Endometrial microvascular endothelial cells (primary cell): ENCODE data around the gene CDH4. TPM values are rescaled to one million over a fixed set of nuclear protein-coding genes. Genes with fewer than 3 reads are reported as not detected.

Source experiments
- in situ Hi-C: cut with HindIII; loops from 2 replicates; pipeline ENCODE4 v1.10.0; 2017; ENCODE audit warnings: low sequenced_read_pairs, low pct_unique_long_range_greater_than_20kb; ENCODE audit errors: inconsistent ontology term
- total RNA-seq: library from RNA; depleted of rRNA; stranded (reverse); fragments of >200 nt; gene quantifications from one replicate; pipeline ENCODE4 v1.2.3, GENCODE V29; 2015; ENCODE audit errors: inconsistent ontology term

The CDH4 gene
- total RNA-seq, 1 donor from 2014 or later, result 31.2 TPM

- in situ Hi-C loops, result no loop called here
Measured at GRCh38 chr20:61582196-61582923, 330.3 kb downstream of the CDH4 start.

GRCh38 chr20:61583356-61583755, 331.3 kb downstream of the CDH4 start:
- in situ Hi-C loops, result no loop called here

GRCh38 chr20:61584851-61585250, 332.8 kb downstream of the CDH4 start:
- in situ Hi-C loops, result no loop called here

GRCh38 chr20:61585764-61586163, 333.7 kb downstream of the CDH4 start:
- in situ Hi-C loops, result no loop called here

GRCh38 chr20:61587036-61587435, 335.0 kb downstream of the CDH4 start:
- in situ Hi-C loops, result no loop called here

- in situ Hi-C loops, result no loop called here
Measured at GRCh38 chr20:61587681-61588289, 335.7 kb downstream of the CDH4 start.

GRCh38 chr20:61588411-61589385, 336.6 kb downstream of the CDH4 start:
- in situ Hi-C loops, result no loop called here

- in situ Hi-C loops, result no loop called here
Measured at GRCh38 chr20:61590236-61590635, 338.2 kb downstream of the CDH4 start.

- in situ Hi-C loops, result no loop called here
Measured at GRCh38 chr20:61593516-61593915, 341.5 kb downstream of the CDH4 start.

GRCh38 chr20:61594198-61594597, 342.1 kb downstream of the CDH4 start:
- in situ Hi-C loops, result no loop called here

GRCh38 chr20:61595216-61595615, 343.2 kb downstream of the CDH4 start:
- in situ Hi-C loops, result no loop called here

GRCh38 chr20:61596687-61597330, 344.7 kb downstream of the CDH4 start:
- in situ Hi-C loops, result no loop called here

- in situ Hi-C loops, result no loop called here
Measured at GRCh38 chr20:61597996-61598395, 345.9 kb downstream of the CDH4 start.

- in situ Hi-C loops, result no loop called here
Measured at GRCh38 chr20:61598586-61598985, 346.5 kb downstream of the CDH4 start.

- in situ Hi-C loops, result no loop called here
Measured at GRCh38 chr20:61599061-61599531, 347.0 kb downstream of the CDH4 start.

- in situ Hi-C loops, result no loop called here
Measured at GRCh38 chr20:61599541-61599992, 347.5 kb downstream of the CDH4 start.

- in situ Hi-C loops, result no loop called here
Measured at GRCh38 chr20:61600016-61600415, 348.0 kb downstream of the CDH4 start.

GRCh38 chr20:61601361-61601760, 349.3 kb downstream of the CDH4 start:
- in situ Hi-C loops, result no loop called here

- in situ Hi-C loops, result no loop called here
Measured at GRCh38 chr20:61601853-61602252, 349.8 kb downstream of the CDH4 start.
